IPS-18a (cell line): ENCODE data around the gene NKAP.
"Not testable (repeated sequence)": the region's sequence is repeated elsewhere in the genome, so short reads cannot be mapped to it uniquely, and the experiment has no call there.

Source experiments
- H3K27ac ChIP-seq: one replicate; pipeline ENCODE4 v1.5.1; 2013; ENCODE audit warnings: low read length
- H3K27me3 ChIP-seq: one replicate; pipeline ENCODE4 v1.6.1; 2013; ENCODE audit warnings: mild to moderate bottlenecking, low read length; ENCODE audit not compliant: control insufficient read depth, insufficient read depth
- H3K36me3 ChIP-seq: one replicate; pipeline ENCODE4 v1.6.1; 2013; ENCODE audit warnings: low read depth, low read length; ENCODE audit not compliant: control insufficient read depth
- H3K4me1 ChIP-seq: one replicate; pipeline ENCODE4 v1.6.1; 2013; ENCODE audit warnings: low read depth, low read length; ENCODE audit not compliant: control insufficient read depth
- H3K4me3 ChIP-seq: one replicate; pipeline ENCODE4 v1.5.1; 2013; ENCODE audit warnings: low read length
- H3K9ac ChIP-seq: one replicate; pipeline ENCODE4 v1.6.1; 2013; ENCODE audit warnings: mild to moderate bottlenecking, low read length, moderate library complexity
- H3K9me3 ChIP-seq: one replicate; pipeline ENCODE4 v1.6.1; 2013; ENCODE audit warnings: low read depth, low read length; ENCODE audit not compliant: control insufficient read depth

The NKAP gene

DNA sequence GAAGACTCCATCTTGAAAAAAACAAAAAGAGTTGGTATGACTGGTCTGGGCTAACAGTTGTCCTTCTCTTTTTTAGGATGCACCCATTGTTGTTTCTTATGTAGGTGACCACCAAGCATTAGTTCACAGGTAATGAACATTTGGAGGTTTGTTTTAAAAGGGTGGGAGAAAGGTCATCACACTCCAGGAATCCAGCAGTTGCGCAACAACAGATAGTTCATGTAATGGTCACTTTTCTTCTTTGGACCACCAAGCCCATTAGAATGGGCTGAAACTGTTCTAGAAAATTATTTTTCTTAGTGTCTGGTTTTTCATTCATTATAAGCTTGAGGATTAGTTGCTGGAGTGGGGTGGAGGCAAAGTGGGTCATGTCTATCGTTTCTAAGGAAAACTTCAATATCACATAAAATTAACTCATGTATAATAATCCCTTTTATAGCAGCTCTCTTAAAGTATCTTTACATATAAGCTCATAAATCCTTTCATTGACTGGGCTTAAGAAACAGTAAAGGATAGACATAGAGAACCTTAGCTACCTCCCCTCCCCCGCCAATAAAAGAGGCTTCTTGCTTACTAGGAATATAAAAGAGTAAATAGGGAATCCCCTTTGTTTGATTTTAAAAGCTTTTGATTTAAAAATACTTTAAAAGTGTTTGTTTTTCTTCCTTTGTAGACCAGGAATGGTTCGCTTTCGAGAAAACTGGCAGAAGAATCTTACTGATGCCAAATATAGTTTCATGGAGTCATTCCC lies 23.5 kb downstream of the NKAP start:
- Histone ChIP-seq H3K4me3 (no peak overlapping the region), H3K36me3 (no peaks in the 10 kb centered on the region), H3K27ac (no peak overlapping the region), H3K9ac (no peak overlapping the region), H3K27me3 (no peaks in the 10 kb centered on the region), H3K4me1 (no peaks in the 10 kb centered on the region), H3K9me3 (peaks cover 3% of the 10 kb centered on the region)

GRCh38 chrX:119917877-119918276 lies 25.7 kb downstream of the NKAP start:
- Histone ChIP-seq H3K9ac (no peak overlapping the region), H3K4me3 (no peak overlapping the region), H3K4me1 (no peaks in the 10 kb centered on the region), H3K27me3 (no peaks in the 10 kb centered on the region), H3K27ac (no peak overlapping the region), H3K36me3 (no peaks in the 10 kb centered on the region), H3K9me3 (peaks cover 3% of the 10 kb centered on the region)

DNA sequence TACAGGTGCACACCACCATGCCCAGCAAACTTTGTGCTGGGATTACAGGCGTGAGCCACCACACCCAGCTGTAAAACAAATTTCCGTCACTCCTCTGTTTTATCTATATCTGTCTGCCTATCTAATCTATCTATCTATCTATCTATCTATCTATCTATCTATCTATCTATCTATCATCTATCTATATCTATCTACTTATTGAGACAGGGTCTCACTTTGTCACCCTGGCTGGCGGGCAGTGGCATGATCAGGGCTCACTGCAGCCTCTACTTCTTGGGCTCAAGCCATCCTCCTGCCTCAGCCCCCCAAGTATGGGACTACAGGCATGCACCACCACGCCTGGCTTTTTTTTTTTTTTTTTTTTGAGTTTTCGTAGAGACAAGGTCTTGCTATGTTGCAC lies 27.2 kb downstream of the NKAP start:
- Histone ChIP-seq H3K9me3 (peaks cover 3% of the 10 kb centered on the region), H3K9ac (no peak overlapping the region), H3K27me3 (no peaks in the 10 kb centered on the region), H3K27ac (no peak overlapping the region), H3K4me1 (no peaks in the 10 kb centered on the region), H3K36me3 (no peaks in the 10 kb centered on the region), H3K4me3 (no peak overlapping the region)

DNA sequence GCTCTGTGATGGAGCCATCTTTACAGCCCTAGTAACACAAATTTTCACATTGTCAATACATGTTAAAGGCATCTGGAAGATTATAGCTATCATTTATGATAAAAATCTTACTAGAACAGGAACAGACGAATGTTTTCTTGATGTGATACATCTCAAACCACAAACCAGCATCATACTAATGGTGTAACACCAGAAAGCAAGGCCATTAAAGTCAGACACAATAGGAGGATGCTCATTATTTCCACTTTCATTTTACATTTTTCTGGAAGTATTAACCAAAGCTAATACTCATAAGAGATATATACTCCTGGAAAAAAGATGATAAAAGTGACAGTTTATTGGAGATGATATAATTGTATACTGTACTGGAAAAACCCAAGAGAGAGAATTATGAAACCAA lies 42.6 kb downstream of the NKAP start:
- H3K4me1 ChIP-seq = no peaks in the 10 kb centered on the region
- H3K36me3 ChIP-seq = no peaks in the 10 kb centered on the region
- H3K27ac ChIP-seq = no peak overlapping the region
- no peak overlapping the region for H3K4me3 ChIP-seq
- H3K9me3 ChIP-seq = peaks cover 5% of the 10 kb centered on the region
- H3K9ac ChIP-seq = no peak overlapping the region
- no peaks in the 10 kb centered on the region for H3K27me3 ChIP-seq

DNA sequence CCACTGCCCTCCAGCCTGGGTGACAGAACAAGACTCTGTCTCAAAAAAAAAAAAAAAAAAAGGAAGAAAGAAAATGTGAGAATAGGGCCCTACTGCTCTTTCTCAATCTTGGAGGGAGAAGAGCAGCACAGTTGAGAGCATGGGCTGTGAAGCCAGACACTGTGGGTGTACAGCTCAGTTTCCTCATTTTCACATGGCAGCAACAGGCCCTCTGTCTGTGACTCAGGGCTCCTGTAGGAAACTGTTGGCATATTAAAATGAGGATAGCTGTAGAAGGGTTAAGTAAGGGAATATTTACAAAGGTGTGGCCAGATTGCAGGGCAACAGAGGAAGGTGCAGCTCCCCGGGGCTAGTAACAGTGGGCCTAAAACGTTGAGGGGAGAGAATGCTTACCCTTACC lies 44.4 kb downstream of the NKAP start:
- Histone ChIP-seq H3K4me1 (no peaks in the 10 kb centered on the region), H3K36me3 (no peaks in the 10 kb centered on the region), H3K4me3 (no peak overlapping the region), H3K9me3 (peaks cover 5% of the 10 kb centered on the region), H3K27me3 (no peaks in the 10 kb centered on the region), H3K9ac (no peak overlapping the region), H3K27ac (no peak overlapping the region)

DNA sequence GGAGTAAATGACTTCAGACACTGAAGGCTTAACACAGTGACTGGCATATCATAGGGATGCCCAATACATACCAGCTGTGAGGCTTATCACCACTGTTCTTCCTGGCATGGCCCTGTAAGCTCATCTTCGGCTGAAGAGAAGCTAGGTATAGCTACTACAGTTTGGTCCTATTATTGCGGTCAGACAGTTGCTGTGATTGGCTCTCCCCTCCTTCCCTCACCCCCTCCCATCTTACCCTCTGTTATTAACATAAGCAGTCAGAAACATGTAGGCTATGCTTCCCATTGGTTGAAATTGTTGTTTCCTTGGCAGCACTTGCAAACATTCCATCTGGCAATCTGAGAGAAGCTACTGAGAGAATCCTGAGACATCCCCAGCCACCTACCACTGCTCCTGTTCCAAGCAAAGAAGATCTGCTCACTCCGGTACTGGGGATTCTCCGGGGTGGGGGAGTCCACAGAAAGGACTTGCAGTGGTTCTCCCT lies 47.7 kb downstream of the NKAP start, which contains the start of gene AKAP14:
Gene AKAP14, plus strand, starts transcription at position 51 of the 484 bp plus-strand sequence. CDS start 7,331 bp downstream, outside the sequence.
- no peak within 1 kb of the TSS for H3K4me3 ChIP-seq
- H3K9ac ChIP-seq = no peak within 1 kb of the TSS
- H3K36me3 ChIP-seq = no peaks in the 10 kb centered on the region
- no peak within 1 kb of the TSS for H3K27ac ChIP-seq
- H3K9me3 ChIP-seq = peaks cover 6% of the 10 kb centered on the region
- no peaks in the 10 kb centered on the region for H3K4me1 ChIP-seq
- no peaks in the 10 kb centered on the region for H3K27me3 ChIP-seq

DNA sequence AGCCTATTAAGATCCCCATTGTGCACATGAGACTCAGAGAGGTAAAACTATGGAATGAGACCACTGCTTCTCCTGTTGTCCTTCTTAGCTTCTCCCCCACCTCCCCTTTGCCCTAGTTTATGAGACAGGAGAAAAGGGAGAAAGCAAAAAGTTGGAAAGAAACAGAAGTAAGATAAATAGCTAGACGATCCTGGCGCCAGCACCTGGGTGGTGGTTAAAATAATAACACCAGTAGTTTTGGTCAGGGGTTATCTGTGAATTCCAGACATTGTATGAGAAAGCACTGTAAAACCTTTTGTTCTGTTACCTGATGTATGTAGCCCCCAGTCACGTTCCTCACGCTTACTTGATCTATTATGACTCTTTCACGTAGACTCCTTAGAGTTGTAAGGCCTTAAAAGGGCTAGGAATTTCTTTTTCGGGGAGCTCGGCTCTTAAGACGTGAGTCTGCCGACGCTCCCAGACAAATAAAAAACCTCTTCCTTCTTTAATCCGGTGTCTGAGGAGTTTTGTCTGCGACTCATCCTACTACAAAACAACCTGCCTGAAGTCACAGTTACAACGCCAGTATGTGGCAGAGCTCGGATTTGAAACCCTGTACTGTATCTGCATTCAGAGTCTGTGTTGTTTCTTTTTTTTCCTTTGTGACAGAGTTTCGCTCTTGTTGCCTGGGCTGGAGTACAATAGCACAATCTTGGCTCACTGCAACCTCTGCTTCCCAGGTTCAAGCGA lies 51.4 kb downstream of the NKAP start:
- not testable (repeated sequence) for H3K4me3 ChIP-seq, H3K36me3 ChIP-seq, H3K9ac ChIP-seq, H3K4me1 ChIP-seq, H3K9me3 ChIP-seq, H3K27me3 ChIP-seq, H3K27ac ChIP-seq

GRCh38 chrX:119890626-119891025 lies 52.9 kb downstream of the NKAP start:
- H3K9ac ChIP-seq, H3K4me3 ChIP-seq, H3K9me3 ChIP-seq, H3K27ac ChIP-seq, H3K4me1 ChIP-seq, H3K36me3 ChIP-seq, H3K27me3 ChIP-seq: not testable (repeated sequence)

DNA sequence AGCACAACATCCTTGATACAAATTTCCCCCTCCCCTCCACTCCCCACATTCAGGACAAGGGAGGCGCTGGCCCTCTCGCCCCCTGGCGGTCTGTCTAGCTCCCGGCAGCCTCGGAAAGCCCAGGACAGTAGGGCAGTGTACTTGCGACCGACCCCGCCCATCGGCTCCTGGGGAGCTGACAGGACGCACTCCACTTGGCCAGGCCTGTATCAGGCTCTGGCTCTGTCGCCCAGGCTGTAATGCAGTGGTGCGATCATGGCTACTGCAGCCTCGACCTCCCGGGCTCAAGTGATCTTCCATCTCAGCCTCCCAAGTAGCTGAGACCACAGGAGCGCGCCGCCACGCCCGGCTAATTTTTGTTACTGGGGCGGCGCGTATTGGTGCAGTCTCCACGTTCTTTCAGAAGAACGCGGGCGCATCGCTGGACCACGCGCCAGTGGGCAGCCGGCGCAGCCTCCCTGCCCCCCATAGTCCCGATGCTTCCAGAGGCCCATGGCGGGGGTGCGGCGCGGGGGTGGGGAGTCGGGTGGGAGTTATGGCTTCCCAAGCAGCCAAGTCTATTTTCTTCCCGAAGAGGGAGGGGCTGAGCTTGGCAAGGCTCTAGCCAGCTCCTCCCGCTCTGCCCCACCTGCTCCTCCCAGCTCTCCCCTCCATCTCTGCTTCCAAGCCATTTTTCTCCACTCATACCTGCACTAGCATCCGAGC lies 55.7 kb downstream of the NKAP start:
- peaks cover 1% of the 10 kb centered on the region for H3K9me3 ChIP-seq
- no peak overlapping the region for H3K9ac ChIP-seq
- no peaks in the 10 kb centered on the region for H3K27me3 ChIP-seq
- H3K4me1 ChIP-seq = no peaks in the 10 kb centered on the region
- H3K4me3 ChIP-seq = peak overlapping the region; percentile 30
- no peak overlapping the region for H3K27ac ChIP-seq
- H3K36me3 ChIP-seq = no peaks in the 10 kb centered on the region

GRCh38 chrX:119885554-119886428 lies 57.8 kb downstream of the NKAP start:
- no peak overlapping the region for H3K27ac ChIP-seq
- H3K36me3 ChIP-seq = no peaks in the 10 kb centered on the region
- H3K9me3 ChIP-seq = peaks cover 4% of the 10 kb centered on the region
- no peaks in the 10 kb centered on the region for H3K4me1 ChIP-seq
- no peaks in the 10 kb centered on the region for H3K27me3 ChIP-seq
- no peak overlapping the region for H3K9ac ChIP-seq
- H3K4me3 ChIP-seq = no peak overlapping the region
